GM19240 (cell line): ENCODE results near the gene NPTN.

ENCODE experiments used
- DNase-seq: peaks from one replicate; pipeline ENCODE4 v3.0.0; 2011; ENCODE audit warnings: low spot score; ENCODE audit not compliant: insufficient read length

NPTN gene

DNA sequence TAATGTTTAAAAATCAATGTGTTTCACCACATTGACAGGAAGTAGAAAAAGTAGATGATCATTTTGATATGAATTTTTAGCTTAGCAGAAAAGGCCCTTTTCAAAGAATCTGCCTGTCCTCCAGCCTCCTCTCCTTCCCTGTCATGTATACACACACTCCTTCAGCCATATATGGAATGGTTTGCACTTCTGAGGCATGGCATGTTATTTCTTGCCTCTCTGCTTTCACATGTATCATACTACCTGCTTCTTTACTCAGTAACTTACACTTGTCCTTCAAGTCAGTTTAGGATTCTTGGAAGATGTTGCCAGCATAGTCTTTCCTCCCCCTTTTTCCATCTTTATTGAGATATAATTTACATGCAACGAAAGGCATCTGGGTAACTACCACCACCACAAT lies 111.2 kb downstream of the NPTN start:
- no peak for DNase-seq

DNA sequence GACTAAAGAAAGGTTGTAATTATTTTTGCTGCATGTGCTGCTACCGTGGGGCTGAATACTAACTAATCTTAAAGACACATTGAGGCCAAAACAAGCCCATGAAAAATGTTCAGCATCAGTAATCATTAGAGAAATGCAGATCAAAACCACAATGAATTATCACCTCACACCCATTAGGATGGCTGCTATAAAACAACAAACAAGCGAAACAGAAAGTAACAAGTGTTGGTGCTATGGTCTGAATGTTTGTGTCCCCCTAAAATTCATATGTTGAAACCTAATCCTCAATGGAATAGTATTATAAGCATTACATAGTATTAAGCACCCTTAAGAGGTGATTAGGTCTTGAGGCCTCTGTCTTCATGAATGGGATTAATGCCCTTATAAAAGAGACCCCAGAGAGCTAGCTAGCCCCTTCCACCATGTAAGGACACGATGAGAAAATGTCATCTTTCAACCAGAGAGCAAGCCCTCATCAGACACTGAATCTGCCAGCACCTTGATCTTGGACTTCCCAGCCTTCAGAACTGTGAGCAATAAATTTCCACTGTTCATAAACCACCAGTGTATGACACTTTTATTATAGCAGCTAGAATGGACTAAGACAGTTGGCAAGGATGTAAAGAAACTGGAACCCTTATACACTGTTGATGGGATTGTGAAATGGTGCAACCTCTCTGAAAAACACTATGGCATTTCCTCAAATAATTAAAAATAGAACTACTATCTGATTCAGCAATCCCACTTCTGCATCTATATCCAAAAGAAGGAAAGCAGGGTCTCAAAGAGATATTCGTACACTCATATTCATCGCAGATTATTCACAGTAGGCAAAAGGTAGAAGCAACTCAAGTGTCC lies 114.1 kb downstream of the NPTN start:
- no peak for DNase-seq

GRCh38 chr15:73518180-73518862 lies 114.9 kb downstream of the NPTN start:
- DNase-seq: no peak

- no peak for DNase-seq
Observed at GRCh38 chr15:73517566-73517965, 115.6 kb downstream of the NPTN start.

GRCh38 chr15:73515527-73515926 lies 117.7 kb downstream of the NPTN start:
- DNase-seq: no peak
